Femur (tissue), 1 donor: Measurements from ENCODE around the gene MLC1.

Experiments used
- DNase-seq: peaks from one replicate; pipeline ENCODE4 v3.0.0-alpha.2; 2017

The MLC1 gene

DNA sequence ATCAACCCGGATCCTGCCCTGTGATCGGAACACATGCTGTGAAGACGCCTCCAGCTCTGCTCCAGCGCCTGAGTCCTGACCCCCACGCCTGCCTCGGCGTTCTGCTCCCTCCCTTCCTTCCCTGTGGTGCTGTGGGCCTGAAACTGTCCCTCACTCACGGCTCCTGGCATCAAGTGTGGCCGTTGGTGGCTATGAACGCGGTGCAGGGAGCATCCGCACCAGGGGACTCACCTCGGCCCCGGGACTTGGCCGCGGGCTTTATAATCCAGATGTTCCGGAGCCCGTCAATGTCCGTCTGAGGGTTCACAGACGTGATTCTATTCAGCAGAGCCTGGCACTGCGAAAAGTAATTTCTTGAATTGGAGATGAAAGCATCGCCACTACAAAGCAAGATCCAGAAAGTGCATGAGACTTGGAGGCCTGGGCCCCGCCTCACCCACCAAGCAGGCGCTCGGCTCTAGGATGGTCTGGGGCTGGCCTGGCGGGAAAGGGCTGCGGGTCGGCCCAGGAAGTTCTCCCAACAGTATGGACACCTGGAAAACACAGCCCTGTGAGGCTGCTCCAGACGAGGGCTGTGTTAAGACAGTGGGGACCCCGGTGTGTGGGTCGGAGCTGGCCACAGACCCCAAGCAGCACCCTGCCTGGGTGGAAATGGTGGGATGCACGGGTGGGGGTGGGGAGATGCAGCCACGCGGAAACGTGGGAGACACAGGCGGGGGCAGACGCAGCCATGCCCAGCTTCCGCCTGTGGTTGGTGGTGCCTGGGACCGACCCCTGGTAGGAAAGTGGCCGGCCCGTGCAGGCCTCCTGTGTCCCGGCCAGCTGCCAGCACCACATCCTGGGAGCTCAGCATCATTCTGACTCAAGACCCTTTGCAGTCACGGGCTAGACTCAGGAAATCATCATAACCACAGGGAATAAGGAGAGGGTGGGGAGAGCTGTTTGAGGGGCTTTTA lies 50.8 kb downstream of the MLC1 start:
- DNase-seq: no peak

DNA sequence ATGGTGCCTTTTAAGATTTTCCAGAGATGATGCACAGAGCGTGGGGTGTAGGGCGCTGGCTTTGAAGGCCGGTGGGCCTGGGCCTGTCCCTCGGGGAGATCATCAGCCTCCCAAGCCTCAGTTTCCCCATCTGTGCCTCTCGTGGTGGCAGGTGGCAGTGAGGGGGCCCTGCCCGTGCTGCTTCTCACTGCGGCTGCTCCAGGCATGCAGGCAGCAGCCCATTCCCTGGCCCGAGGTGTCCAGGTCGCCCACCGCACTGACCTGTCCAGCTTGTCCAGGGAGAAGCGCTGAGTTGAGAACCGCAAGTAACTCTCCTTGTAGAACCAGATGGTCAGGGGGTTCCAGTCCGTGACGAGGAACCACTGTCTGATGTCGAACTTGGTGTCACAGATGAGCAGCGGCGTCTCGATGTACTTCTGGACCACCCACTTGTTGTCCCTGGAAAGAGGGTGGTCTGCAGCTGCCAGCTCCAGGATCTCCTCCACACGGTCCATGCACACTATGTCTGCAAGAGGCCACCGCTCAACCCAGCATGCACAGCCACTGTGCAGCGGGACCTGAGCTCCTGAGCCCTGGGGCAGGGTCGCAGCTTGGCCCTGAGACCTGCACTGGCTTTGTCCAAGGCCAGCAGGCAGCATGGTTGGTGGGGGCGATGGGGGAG lies 52.2 kb downstream of the MLC1 start:
- DNase-seq: no peak

DNA sequence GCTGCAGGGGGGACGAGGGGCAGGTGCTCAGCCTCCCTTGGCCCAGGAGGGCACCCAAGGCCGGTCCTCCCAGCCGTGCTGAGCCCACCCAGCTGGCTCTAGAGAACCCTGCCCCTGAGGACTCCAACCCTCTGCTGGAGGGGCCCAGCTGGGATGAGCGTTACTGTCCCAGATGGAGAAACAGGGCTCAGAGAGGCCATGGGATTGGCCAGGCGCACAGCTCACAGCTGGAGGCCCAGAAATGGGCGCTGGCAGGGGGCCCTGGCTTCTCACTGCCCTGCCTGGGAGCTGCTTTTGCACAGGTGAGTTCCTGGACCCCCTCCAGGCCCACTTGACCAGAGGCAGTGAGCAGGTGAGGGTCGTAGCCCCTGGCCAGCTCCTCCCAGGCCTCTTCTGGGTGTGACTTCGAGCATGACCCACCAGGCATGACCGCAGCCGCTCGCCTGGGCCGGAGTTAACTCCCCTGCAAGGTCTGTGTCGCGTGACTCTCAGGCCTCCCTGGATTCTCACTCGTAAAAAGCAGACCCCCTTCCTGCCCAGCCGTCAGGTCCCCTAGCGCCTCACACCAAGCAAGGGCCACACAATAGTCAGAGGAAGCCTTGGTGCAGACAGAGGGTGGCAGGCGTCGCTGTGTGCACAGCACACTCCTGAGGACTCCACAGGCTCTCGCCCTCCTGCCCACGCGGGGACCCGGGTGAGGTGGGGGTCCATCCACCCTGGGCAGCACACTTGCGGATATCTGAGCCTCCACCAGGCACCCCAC lies 52.9 kb downstream of the MLC1 start:
- no peak for DNase-seq

DNA sequence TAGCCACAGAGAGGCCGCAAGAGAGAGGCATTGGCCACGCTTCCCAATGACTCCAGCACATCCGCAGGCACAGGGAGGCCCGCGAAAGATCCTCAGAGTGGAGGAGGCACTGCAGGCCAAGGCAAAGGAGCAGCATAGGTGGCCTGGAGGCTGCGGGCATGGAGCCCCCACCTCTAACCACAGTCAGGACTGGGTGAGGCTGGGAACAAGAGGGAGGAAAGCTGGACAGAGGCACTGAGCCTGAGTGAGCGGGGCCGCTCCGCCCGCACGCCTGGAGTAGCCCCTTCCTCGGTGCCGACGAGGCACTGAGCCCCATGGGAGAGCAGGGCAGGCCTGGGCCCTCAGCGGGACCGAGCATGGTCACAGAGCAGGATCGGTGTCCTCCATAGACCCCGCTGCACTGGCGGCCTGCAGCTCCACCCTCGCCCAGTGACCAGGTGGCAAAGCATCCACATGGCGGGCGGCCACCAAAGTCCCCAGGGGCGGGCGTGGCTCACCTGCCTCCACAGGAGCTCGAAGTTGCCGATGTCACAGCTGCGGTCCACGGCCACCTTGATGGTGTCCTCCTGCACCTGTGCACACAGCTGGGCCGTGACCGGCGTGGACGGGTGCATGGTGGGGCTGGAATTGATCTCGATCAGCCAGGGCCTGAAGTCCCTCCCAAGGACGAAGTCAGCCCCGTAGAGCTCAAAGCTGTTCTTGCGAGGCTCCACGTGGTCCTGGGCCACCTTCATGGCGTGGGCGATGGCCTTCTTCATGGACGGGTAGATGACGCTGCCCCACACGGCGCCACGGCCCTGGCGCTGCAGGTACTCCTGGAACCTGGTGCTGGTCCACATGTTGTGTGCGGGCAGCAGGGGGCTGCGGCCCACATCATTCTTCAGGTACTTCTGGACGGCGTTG lies 53.8 kb downstream of the MLC1 start:
- no peak for DNase-seq

DNA sequence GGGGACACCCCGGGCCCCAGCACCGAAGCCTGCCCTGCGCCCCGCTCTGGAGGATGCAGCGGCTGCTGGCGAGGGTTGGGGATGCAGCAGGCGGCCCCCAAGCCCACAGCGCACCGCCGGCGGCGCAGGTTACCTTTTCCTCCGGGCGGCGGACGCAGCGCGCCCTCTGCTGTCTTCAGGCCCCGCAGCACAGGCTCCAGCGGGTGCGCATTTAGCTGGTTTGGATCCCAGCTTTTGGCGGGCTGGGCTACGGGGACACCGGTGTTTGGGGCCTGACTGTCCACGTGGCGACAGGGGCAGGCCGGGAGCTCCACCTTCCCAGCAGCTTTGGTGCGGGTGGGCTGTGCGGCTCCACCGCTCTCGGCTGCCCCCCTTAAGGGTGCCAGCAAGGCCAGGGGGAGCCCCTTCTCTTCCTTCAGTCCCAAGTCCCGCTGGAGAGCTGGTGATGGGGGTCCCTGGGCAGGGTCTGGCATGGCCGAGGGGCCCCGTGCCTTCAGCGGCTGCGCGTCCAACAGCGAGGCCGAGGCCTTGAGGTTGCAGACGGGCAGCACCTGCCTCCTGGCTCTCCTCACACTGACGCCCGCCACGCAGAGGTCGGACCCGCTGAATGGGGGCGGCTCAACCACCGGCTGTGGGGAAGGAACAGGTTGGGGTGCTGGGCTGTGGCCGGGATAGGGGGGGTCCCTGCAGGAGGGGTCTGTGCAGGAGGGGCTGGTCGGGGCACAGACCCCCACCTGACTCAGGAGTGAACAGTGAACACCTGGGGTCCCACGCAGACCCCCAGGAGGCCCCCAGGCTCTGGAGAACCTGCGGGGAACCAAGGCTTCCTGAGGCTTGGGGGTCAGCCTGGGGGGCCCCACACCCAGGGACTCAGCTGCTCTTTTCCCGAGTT lies 54.7 kb downstream of the MLC1 start:
- DNase-seq: peak; percentile 72

DNA sequence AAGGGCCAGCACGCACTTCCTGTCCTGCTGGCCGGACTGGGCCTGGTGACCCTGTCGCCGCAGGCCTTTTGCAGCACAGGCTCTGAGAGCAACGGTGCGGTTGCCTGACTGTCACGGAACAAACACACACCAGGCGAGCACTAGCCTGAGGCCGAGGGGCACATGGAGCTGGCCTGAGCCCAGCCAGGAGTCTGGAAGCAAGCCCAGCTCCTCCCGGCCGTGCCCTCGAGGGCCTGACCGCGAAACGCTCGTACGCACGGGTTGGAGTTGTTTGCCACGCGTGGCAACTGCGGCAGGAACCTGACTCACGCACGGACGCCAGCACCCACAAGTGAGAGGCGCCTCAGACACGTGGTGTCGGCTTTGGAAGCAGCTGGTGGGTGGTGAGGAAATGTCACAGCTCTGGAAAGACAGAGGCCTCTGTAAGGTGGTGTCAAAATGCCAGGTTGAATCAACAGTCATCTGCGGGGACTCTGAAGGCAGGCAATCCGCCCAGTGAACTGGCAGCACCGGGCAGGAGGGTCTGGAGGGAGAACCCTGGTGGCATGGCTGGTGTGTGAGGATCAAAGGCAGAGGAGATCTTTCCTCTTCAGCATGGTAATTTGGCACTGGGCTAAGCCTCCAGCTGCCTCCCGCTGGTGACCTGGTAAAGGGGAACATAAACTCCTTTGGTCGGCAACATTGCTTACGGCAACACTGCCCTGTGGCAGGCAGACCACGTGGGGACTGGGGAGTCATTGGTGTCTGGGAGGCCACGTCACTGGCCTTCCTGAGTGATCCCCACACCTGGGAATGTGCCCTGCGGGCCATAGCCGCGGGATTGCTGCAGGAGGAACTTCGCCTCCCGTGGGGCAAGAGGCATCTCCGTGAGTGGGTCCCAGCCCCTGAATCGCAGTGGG lies 57.3 kb downstream of the MLC1 start:
- no peak for DNase-seq

DNA sequence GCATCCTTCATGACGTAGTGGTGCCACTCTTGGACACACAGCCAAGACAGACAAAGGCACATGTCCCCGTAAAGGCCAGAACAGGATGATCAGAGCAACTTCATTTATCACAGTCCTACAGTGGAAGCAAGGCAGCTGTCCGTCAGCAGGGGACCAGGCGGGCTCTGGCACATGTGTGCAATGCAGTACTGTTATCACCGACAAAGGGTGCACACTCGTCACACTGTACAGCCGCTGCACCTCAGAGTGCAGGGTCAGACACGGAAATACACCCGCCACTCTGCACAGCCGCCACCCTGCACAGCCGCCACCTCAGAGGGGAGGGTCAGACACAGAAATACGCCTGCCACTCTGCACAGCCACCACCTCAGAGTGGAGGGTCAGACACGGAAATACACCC lies 59.2 kb downstream of the MLC1 start:
- DNase-seq: no peak

DNA sequence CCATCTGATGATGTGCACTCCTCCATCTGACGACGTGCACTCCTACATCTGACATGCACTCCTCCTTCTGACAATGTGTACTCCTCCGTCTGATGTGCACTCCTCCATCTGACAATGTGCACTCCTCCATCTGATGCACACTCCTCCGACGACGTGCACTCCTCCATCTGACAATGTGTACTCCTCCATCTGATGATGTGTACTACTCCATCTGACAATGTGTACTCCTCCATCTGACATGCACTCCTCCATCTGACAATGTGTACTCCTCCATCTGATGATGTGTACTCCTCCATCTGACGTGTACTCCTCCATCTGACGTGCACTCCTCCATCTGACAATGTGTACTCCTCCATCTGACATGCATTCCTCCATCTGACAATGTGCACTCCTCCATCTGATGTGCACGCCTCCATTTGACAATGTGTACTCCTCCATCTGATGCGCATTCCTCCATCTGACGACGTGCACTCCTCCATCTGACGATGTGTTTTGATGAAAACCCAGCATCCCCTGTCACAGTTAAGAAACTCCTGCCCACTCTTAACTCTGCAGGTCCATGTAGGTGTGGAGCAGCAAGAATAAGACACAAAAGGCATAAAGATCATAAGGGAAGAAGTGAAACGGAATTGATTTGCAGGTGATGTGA lies 62.9 kb downstream of the MLC1 start:
- no peak for DNase-seq

DNA sequence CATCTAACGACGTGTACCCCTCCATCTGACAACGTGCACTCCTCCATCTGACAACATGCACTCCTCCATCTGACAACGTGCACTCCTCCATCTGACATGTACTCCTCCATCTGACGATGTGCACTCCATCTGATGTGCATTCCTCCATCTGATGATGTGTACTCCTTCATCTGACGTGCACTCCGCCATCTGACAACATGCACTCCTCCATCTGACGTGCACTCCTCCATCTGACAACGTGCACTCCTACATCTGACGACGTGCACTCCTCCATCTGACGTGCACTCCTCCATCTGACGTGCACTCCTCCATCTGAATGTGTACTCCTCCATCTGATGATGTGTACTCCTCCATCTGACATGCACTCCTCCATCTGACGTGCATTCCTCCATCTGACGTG lies 64.6 kb downstream of the MLC1 start:
- DNase-seq: no peak

DNA sequence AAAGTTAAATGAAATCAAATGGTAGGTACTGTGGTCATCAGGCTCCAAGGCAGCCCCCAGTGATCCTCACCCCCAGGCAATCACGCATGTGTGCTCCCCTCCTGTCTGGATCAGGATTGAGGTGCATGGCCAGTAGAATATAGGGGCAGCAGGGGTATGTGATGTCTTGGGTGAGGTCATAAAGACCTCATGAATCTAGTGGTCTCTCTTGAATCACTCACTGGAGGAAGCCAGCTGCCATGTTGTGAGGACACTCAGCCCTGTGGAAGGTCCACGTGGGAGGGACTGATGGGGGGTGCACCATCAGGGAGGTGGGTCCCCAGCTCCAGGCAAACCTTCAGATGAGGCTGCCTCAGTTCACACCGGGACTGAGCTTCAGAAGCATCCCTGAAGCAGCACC lies 65.9 kb downstream of the MLC1 start:
- DNase-seq: no peak

DNA sequence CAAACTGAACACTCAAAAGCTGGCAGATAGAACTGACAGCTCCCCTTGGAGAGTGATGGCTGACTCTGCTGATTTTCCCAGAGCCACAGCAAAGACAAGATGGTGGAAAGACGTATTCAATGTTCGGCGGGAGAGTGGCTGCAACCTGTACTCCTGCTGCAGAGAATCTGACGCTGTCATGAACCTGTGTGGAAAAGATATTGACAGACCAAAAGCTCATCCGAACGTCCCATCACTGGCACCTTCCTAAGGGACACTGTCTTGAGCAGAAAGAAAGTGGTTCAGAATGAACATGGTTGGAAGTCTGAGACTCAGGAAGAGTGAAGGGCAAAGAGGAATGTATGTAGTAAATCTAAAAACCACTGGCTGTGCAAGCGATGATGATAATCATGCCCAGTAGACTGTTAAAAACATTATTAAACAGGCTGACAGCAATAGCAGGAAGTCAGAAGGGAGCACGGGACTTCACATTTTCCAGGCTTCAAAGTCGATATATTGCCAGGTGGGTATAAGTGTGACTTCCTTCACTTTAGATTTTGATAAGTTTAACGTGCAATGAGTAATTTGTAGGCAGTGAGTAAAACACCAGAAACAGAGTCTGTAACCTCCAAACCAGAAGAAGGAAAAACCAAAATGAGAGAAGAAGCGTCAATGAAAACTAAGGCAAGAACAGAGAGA lies 66.5 kb downstream of the MLC1 start:
- DNase-seq: no peak

DNA sequence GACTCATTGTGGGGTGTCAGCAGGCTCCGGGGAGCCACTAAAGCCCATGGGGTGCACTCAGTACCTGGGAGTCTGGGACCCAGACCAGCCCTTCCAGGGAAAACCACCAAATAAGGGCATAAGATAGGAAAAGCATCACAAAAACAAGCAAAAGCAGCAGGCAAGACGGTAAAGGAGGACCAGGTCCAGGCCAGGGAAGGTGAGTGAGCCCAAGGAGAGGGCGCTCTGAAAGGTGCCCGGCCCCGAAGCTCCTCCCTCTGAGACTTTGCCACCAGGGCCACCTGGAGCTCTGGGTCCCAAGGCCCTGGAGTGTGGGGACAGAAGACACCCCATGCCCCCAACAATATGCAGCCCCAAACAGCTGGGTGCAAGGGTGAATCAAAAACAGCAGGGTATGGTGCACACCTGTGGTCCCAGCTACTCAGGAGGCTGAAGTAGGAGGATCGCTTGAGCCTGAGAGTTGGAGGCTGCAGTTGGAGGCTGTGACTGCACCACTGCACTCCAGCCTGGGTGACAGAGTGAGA lies 67.5 kb downstream of the MLC1 start:
- no peak for DNase-seq

DNA sequence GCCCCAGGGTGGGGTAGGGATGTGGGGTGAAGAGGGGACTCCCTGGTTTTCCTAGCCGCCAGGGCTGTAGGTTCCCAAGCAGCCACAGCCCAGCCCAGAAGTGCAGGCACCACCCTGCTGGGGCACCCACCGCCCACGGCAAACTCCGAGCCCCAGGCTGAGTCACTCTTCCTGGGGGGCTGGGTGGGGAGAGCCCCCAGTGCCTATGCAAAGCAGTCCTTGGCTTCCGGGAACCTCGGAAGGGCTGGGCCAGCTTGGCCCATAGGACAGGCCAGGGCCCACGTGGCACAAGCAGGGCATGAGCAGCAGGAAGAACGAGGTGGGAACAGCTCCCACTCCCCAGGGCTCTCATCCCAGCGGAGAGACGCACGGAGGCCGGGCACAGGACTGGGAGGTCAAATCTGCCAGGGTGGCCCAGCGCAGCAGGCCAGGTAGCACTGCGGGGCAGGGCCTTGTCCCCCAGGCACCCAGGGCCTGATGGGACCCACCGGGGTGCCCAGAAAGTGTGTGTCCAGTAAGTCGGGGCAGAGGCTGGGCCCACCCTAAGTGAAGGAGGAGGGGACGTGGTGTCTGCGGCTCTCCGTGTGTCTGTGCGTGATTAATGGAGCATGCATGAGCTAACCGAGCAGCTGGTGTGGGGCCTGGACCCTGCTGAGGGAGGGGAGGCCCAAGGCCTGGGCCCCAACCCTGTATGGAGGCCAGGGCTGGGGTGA lies 68.1 kb downstream of the MLC1 start:
- no peak for DNase-seq

DNA sequence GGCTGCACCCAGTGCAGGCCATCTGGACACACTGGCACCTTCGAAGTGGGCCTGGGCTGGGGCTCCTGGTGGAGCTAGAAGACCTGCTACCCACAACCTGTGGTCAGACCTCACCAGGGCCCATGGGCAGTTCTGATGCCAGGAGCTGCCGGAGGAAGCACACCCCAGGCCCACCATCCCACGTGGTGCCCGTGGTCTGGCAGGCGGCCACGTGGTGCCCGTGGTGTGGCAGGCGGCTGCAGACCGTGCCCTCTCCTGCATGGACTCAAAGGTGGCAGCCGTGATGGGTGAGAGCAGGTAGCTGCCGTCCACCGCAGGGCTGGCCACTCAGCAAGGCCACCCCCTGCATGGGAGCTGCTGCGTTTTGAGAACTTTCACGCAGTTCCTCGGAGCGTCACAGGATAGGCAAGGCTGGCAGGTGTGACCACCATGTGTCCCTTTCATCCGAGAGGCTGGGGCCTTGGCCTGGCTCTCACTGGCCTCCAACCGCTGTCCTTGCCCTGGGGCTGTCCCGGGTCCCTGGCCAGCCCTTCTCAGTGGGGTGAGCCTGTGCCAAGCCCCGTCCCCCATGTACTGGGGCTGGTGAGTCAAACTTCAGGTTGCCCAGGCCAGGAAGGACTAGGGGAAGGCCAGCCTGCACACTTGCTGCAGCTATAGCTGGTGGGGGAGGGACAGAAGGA lies 68.8 kb downstream of the MLC1 start:
- DNase-seq: no peak

DNA sequence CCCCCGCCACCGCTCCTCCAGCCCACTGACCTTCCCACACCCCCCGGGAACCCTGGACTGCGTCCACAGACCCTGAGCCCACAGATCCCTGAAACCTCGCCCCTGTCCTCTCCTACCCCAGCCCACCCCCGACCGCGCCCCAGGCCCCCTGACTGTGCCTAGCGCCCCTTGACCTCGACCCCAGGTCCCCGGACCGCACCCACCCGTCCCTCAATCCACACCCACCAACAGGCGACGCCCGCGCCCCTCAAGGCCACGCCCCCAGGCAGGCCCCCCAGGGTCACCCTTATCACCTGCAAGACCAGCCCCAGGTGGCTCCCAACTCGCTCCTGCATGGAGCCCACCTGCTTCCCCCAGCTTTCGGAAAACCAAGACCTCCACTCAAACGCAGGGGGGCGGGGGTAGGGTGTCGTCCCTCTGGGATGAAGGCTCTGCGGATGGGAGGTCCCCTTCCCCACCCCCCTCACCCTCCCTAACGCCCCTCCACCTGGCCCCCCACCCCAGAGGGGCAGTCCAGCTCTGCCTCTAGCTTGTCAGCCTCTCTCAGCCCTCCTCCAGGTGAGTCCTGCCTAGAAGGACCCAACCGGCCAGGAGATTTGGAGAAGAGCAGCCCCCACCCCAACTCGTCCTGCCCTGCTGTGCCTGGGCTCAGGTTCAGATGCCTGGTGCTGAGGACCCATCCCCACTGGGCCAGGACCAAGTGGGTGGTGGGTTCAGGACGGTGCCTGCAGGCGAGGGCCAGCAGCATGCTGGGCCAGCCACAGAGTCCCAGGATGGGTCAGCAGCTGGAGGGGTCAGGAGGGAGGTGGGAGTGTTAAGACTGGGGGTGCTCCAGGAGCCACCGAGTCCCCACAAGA lies 69.5 kb downstream of the MLC1 start:
- DNase-seq: peak; percentile 14

DNA sequence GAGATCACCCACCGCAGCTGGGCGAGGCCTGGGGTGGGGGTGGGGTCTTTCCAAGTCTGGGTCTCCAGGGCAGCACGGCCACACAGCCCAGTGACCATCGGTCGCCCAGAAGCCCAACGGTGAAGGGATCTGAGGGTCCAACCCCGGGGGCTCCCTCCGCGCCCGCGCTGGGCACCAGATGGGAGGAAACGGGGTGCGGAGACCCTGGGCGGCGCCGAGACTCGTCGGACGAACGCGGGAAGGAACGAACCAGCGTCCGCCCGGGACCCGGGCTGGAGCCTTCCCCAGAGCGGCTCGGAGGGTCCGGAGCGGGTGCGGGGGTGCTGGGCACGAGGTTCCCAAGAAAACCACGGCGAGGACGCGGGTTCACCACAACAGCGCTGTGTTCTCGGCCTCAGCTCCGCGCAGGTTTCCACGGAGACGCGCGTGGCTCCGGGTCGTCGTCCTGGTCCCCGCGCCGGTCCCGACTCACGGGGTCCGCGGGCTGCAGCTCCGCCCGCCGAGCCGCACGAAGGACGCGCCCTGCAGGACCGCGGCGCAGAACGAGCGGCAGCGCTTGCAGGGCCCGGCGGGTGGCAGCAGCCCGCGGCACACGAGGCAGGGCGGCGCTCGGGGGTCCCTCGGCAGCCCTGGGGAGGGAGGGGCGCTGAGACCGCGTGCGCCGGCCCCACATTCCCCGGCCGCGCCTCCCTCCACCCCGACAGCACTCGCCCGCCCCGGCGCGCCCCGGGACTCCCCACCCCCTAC lies 70.4 kb downstream of the MLC1 start:
- DNase-seq: peak; percentile 17
